GM18511 (cell line): ENCODE measurements around the gene MAGEL2.
"Not testable (repeated sequence)": the region's sequence is repeated elsewhere in the genome, so short reads cannot be mapped to it uniquely, and the experiment has no call there.

Experiments
- ATAC-seq: cut with Tn5 transposase; IDR thresholded peaks from one replicate; pipeline ENCODE4 v1.9.1; 2021; ENCODE audit warnings: mild to moderate bottlenecking, moderate library complexity; ENCODE audit not compliant: unreplicated experiment

Gene MAGEL2

DNA sequence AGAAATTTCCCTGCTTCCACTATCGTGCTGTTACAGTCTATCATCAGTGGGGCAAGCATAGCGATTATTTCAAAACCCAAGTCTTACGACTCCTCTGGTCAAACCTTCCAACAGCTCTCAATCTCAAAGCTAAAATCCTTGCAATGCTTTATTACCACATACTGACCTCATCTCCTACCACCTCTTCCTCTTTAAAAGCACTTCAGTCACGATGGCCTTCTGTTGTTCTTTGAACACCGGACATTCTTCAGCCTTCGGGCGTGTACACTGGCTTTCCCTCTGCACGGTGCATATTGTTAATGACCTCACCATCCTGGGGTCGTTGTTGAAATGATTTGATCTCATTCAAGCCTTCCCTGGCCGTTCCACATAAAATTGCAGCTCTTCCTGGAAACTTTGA is 31.1 kb downstream of the MAGEL2 start:
- no peak for ATAC-seq

GRCh38 chr15:23606226-23606625 is 41.4 kb downstream of the MAGEL2 start:
- ATAC-seq = no peak

DNA sequence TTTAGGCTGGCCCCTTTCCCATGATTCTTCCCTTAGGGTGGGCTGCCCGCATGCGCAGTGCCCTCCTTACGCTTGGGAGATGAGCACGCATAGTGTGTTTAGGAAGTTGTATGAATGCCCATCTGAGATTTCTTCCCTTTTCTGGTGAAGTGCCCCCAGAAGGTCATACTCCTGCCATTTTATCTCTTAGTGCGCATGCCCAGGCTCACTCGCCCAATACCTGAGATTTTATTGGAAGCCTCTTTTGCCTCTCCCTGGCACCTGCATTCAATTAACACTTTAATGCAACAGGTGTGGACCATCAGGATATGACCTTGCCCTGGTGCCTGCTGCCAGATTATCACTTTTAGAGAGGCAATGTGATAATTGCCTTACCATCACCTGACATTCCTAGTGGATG is 45.5 kb downstream of the MAGEL2 start:
- no peak for ATAC-seq

DNA sequence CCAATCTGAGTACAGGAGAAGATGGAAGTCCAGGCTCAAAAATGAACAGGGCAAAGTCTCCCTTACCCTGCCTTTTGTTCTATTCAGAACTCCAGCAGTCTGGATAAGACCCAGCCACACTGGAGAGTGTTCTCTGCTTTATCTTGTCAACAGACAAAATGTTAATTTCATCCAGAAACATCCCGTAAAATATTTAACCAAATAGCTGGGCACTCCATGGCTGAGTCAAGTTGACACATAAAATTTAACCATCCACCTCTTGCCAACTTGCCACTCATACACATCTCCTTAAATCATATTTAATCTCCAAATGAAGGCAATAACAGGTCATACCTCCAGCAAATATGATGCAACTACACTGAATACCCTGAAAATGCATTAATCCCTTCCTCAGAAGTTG is 48.6 kb downstream of the MAGEL2 start:
- no peak for ATAC-seq

GRCh38 chr15:23597278-23597677 is 50.4 kb downstream of the MAGEL2 start:
- not testable (repeated sequence) for ATAC-seq

DNA sequence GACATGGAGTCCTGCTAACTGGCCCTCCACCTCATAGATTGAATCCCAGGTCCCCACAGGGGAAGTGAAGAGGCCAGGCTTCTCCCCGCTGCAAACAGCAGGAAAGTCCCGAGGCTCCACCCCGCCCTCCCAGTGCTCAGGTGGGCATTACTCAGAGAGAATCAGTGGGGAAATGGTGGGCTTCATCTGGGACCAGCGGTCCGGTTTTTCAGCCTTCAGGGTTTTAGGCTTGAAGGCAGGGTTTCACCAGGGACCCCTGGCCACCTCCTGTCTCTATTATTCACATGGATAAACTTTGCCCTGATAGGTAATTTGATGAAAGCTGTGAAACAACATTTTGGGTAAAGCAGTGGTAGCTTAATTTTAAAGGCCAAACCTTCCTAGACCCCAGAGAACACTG is 50.9 kb downstream of the MAGEL2 start:
- no peak for ATAC-seq

DNA sequence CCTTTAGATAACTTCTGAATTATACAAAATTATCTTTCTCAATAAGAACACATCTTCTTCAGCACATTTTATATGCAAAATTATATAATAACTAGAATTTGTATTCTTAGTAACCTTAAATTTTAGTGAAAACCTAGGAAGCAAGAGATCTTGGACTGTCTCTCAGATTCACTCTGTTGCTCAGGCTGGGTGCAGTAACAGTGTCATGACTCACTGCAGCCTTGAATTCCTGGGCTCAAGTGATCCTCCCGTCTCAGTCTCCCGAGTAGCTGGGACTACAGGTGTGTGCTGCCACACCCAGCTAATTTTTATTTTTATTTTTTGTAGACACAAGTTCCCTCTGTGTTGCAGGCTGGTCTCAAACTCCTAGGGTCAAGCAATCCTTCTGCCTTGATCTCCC is 52.3 kb downstream of the MAGEL2 start:
- no peak for ATAC-seq

DNA sequence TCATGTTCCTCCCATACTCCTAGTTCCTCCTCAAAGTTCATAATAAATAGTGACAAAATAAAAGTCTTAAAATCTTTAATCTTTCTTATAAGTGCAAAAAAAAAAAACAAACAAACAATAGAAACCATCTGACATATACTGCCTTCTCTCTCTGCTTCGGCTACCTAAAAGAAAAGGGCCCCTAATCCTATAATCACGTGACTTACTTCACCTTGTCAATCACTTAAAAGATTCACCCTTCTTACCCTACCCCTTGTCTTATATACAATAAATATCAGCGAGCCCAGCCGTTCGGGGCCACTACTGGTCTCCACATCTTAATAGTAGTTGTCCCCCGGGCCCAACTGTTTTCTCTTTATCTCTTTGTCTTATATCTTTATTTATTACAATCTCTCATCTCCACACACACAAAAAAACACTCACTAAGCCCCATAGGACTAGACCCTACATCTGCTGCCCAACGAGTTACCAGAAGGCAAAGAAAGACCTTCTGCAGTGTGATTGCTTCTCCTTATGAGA is 53.4 kb downstream of the MAGEL2 start:
- no peak for ATAC-seq
